Epidermal melanocyte (primary cell): ENCODE data around the gene FBXO42.

Experiments
- DNase-seq: peaks from one replicate; pipeline ENCODE4 v3.0.0; 2011; ENCODE audit warnings: low spot score; ENCODE audit not compliant: insufficient read length

Gene FBXO42

GRCh38 chr1:16351994-16352841 lies at the start of gene FBXO42:
FBXO42 (minus strand) TSS chr1:16352480; CDS start chr1:16315418, 37,062 bp downstream.
- peak; percentile 82 for DNase-seq

GRCh38 chr1:16398371-16398953 lies 46.2 kb upstream of the FBXO42 start:
- DNase-seq, result no peak

- no peak for DNase-seq
Observed at GRCh38 chr1:16397120-16397519, 44.8 kb upstream of the FBXO42 start.

GRCh38 chr1:16396591-16396990 lies 44.3 kb upstream of the FBXO42 start:
- DNase-seq, result no peak

- no peak for DNase-seq
Observed at GRCh38 chr1:16394977-16395376, 42.7 kb upstream of the FBXO42 start.

- DNase-seq, result no peak
Observed at GRCh38 chr1:16393570-16394521, 41.6 kb upstream of the FBXO42 start.

- DNase-seq, result no peak
Observed at GRCh38 chr1:16392740-16393569, 40.7 kb upstream of the FBXO42 start.

- DNase-seq, result no peak
Observed at GRCh38 chr1:16391411-16391810, 39.1 kb upstream of the FBXO42 start.

- DNase-seq, result no peak
Observed at GRCh38 chr1:16387201-16388188, 35.2 kb upstream of the FBXO42 start.

- peak; percentile 69 for DNase-seq
Observed at GRCh38 chr1:16386454-16387113, 34.3 kb upstream of the FBXO42 start.

GRCh38 chr1:16385659-16386453 lies 33.6 kb upstream of the FBXO42 start:
- DNase-seq, result no peak

GRCh38 chr1:16383888-16384287 lies 31.6 kb upstream of the FBXO42 start:
- DNase-seq, result no peak

- DNase-seq, result no peak
Observed at GRCh38 chr1:16380868-16381267, 28.6 kb upstream of the FBXO42 start.

- DNase-seq, result no peak
Observed at GRCh38 chr1:16378443-16378842, 26.2 kb upstream of the FBXO42 start.

- no peak for DNase-seq
Observed at GRCh38 chr1:16376971-16377370, 24.7 kb upstream of the FBXO42 start.

- no peak for DNase-seq
Observed at GRCh38 chr1:16375521-16376340, 23.5 kb upstream of the FBXO42 start.

- DNase-seq, result no peak
Observed at GRCh38 chr1:16374266-16374665, 22.0 kb upstream of the FBXO42 start.
